Ammon's horn (tissue), 1 donor: Measurements from ENCODE around the gene HCN1.
"Not testable (repeated sequence)": the region's sequence is repeated elsewhere in the genome, so short reads cannot be mapped to it uniquely, and the experiment has no call there.

ENCODE experiments used
- DNase-seq: peaks from one replicate; pipeline ENCODE4 v3.0.0-alpha.2; 2016; ENCODE audit warnings: low spot score

The HCN1 gene

GRCh38 chr5:45417285-45417998 lies 278.7 kb downstream of the HCN1 start:
- DNase-seq = no peak

- no peak for DNase-seq
Observed at GRCh38 chr5:45414620-45415573, 281.3 kb downstream of the HCN1 start.

GRCh38 chr5:45411971-45412612 lies 284.1 kb downstream of the HCN1 start:
- DNase-seq = no peak

GRCh38 chr5:45410304-45410995 lies 285.7 kb downstream of the HCN1 start:
- no peak for DNase-seq

- no peak for DNase-seq
Observed at GRCh38 chr5:45408067-45408466, 288.1 kb downstream of the HCN1 start.

- DNase-seq = no peak
Observed at GRCh38 chr5:45402804-45403455, 293.2 kb downstream of the HCN1 start.

DNA sequence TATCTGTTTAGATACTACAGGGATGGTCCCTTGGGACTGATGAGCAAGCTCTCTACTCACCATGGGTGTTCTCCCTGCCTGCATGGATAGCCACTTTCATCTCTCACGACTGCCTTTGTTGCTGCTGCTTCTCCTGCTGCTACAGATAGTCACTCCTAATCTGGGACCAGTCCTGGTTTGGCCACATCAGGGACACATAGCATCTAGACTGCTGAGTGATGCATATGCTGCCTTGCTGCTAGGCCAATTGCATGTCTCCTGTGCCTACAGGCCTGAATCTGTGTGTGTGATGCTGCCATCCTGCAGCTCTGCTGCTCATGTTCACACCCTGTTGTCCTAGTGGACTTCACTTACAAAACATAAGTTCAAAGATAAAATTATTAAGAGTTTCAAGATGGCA lies 297.1 kb downstream of the HCN1 start:
- DNase-seq = no peak

- peak; percentile 7 for DNase-seq
Observed at GRCh38 chr5:45385321-45386058, 310.7 kb downstream of the HCN1 start.

- DNase-seq = no peak
Observed at GRCh38 chr5:45383985-45384384, 312.2 kb downstream of the HCN1 start.

DNA sequence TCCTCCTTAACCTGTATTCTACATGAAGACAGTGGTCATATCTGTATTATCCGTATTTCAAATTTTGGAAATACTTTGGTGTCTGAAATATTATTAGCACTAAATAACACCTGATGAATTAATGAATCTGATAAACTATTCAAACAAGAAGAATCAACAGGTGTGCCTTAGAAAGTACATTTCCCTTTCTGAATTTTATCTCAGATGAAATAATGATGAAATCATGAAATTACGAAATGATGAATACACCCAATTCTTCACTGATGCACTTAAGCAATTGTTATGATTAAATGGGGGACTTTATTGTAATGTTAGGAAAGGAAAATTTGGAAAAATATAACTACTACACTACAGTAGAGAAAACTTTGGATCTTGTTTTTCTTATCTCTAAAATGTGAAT lies 313.6 kb downstream of the HCN1 start:
- no peak for DNase-seq

DNA sequence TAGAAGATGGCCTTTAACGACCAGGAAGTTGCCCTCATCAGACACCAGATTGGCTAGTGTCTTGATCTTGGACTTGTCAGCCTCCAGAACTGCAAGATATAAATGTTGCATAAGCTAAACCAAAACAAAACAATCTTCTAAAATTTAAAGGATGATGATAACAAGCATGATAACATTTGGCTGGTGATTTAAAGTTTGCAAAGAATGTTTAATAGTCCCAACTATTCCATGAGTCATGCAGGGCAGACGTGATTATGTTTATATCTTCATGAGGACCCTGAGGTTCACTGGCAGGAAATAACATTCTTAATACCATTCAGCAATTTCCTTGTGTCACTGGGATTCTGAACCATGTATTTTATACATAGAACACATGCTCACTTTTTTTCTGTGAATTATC lies 319.8 kb downstream of the HCN1 start:
- DNase-seq = no peak

DNA sequence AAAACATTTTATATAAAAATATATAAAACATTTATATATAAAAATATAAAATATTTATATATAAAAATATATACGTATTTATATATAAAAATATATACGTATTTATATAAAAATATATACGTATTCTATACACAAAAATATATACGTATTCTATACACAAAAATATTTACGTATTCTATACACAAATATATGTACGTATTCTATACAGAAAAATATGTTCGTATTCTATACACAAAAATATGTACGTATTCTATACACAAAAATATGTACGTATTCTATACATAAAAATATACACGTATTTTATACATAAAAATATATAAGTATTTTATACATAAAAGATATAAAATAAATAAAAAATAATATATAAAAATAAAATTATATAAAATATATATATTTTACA lies 323.6 kb downstream of the HCN1 start:
- DNase-seq = no peak

- not testable (repeated sequence) for DNase-seq
Observed at GRCh38 chr5:45371423-45371822, 324.8 kb downstream of the HCN1 start.

- DNase-seq = no peak
Observed at GRCh38 chr5:45355189-45355992, 340.8 kb downstream of the HCN1 start.

- DNase-seq = no peak
Observed at GRCh38 chr5:45336464-45336863, 359.7 kb downstream of the HCN1 start.

DNA sequence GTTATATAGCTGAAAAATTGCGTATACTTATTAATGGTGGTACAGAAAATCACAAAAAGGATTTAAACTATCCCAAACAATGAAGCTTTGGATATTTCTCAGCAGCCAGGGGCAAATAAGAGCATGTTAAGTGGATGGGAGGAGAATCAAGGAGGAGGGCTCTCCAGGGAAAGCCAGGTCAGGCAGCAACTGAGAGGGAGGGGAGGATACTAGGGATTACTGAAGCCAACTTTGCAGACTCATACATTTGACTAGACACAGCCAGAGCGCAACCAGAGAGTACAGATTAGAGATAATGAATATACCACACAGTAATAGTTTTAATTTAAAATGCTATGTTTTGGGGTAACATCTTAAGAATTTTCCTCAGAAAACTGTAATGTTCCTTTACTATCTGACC lies 360.2 kb downstream of the HCN1 start:
- no peak for DNase-seq

DNA sequence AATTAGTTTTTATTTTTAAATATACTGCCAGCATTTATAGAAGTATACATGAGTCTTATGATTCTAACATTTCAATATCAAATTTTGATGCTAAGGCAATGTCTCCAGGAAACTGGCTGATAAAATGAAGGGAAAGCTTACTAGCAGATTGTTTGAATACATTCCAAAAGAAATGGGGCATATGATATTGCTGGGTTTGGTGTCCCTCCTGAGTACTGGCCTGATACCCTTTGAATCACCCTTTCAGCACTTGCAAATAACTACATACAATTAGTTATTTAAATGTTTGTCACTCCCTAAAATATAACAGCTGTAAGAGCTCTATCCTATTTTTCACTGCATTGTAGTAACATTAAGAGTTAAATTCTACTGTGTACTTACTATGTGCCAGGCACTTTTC lies 360.8 kb downstream of the HCN1 start:
- DNase-seq = no peak

- no peak for DNase-seq
Observed at GRCh38 chr5:45334939-45335338, 361.2 kb downstream of the HCN1 start.

- DNase-seq = not testable (repeated sequence)
Observed at GRCh38 chr5:45312627-45313026, 383.6 kb downstream of the HCN1 start.

DNA sequence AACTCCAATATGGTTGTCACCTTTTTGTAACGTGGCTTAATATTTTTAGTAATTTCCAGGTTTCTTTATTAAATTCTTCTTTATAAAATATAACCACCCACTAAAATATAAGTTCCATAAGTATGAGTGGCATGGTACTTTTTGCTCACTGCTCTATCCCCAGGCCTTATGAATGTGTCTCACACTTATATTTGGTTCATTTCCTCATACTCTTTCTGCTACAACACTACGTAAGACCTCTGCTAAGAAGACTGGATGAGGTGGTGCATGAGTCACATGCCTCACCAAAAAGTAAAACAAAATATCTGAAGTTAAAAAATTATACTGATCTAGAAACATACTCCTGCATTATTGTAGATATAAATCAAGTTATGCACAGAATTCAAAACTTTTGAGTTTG lies 400.9 kb downstream of the HCN1 start:
- no peak for DNase-seq
